GM18870 (cell line): ENCODE measurements around the gene TRPV2.

Experiments
- ATAC-seq: cut with Tn5 transposase; IDR thresholded peaks from one replicate; pipeline ENCODE4 v1.9.1; 2021; ENCODE audit warnings: moderate library complexity; ENCODE audit not compliant: unreplicated experiment

Gene TRPV2

GRCh38 chr17:16473044-16474011, 58.0 kb downstream of the TRPV2 start:
- no peak for ATAC-seq

- ATAC-seq: no peak
Measured at GRCh38 chr17:16474012-16474725, 58.8 kb downstream of the TRPV2 start.

GRCh38 chr17:16475179-16475704, 59.9 kb downstream of the TRPV2 start:
- ATAC-seq: no peak

GRCh38 chr17:16477255-16477654, 61.9 kb downstream of the TRPV2 start:
- ATAC-seq: no peak

GRCh38 chr17:16477666-16478065, 62.3 kb downstream of the TRPV2 start:
- ATAC-seq: no peak

- ATAC-seq: no peak
Measured at GRCh38 chr17:16478649-16479048, 63.3 kb downstream of the TRPV2 start.

- no peak for ATAC-seq
Measured at GRCh38 chr17:16479264-16479663, 63.9 kb downstream of the TRPV2 start.

- no peak for ATAC-seq
Measured at GRCh38 chr17:16480995-16481394, 65.6 kb downstream of the TRPV2 start.

- no peak for ATAC-seq
Measured at GRCh38 chr17:16482253-16482652, 66.9 kb downstream of the TRPV2 start.

- ATAC-seq: no peak
Measured at GRCh38 chr17:16483021-16483645, 67.8 kb downstream of the TRPV2 start.

- ATAC-seq: no peak
Measured at GRCh38 chr17:16484445-16485175, 69.2 kb downstream of the TRPV2 start.
